Neural cell (in vitro differentiated cells): ENCODE measurements around the gene HOXA3. TPM values are rescaled to one million over a fixed set of nuclear protein-coding genes. Genes with fewer than 3 reads are reported as not detected.

ENCODE experiments used
- H2AFZ ChIP-seq: fragments of 200-600, 300-800 bp; sonication (generic), shearing (Covaris generic); 2 replicates; pipeline ENCODE4 v1.6.0; 2014; ENCODE audit warnings: low read depth, mild to moderate bottlenecking, antibody characterized with exemption, low read length, moderate library complexity
- H3F3A ChIP-seq: fragments of 200-600 bp; shearing (Covaris generic); 2 replicates; pipeline ENCODE4 v1.6.1; 2016; ENCODE audit warnings: mild to moderate bottlenecking, moderate library complexity, mixed read lengths, antibody characterized with exemption, low read length; ENCODE audit not compliant: insufficient read depth, poor library complexity, severe bottlenecking
- H3K27ac ChIP-seq: fragments of 200-600, 300-800 bp; sonication (generic), shearing (Covaris generic); 2 replicates; pipeline ENCODE4 v1.5.1; 2014; ENCODE audit warnings: mild to moderate bottlenecking, low read length, moderate library complexity
- H3K27me3 ChIP-seq: fragments of 300-800, 200-600 bp; sonication (generic), shearing (Covaris generic); 2 replicates; pipeline ENCODE4 v1.6.0; 2014; ENCODE audit warnings: mild to moderate bottlenecking, low read depth, low read length, moderate library complexity; ENCODE audit not compliant: insufficient read depth
- H3K36me3 ChIP-seq: fragments of 300-800, 200-600 bp; sonication (generic), shearing (Covaris generic); 2 replicates; pipeline ENCODE4 v1.5.1; 2014; ENCODE audit warnings: mild to moderate bottlenecking, antibody characterized with exemption, low read length, moderate library complexity; ENCODE audit not compliant: insufficient read depth
- H3K4me2 ChIP-seq: fragments of 300-800, 200-600 bp; sonication (generic), shearing (Covaris generic); 2 replicates; pipeline ENCODE4 v1.6.0; 2014; ENCODE audit warnings: mild to moderate bottlenecking, low read length
- H3K4me3 ChIP-seq: fragments of 300-800, 200-600 bp; sonication (generic), shearing (Covaris generic); 2 replicates; pipeline ENCODE4 v1.5.1; 2014; ENCODE audit warnings: mild to moderate bottlenecking, low read length, moderate library complexity
- H3K79me2 ChIP-seq: fragments of 200-600 bp; shearing (Covaris generic); replicated peaks from 2 replicates; pipeline ENCODE4 v1.6.0; 2014; ENCODE audit warnings: mild to moderate bottlenecking, low read length, moderate library complexity; ENCODE audit not compliant: insufficient read depth
- H3K9ac ChIP-seq: fragments of 300-800, 200-600 bp; sonication (generic), shearing (Covaris generic); 2 replicates; pipeline ENCODE4 v1.6.1; 2016; ENCODE audit warnings: mild to moderate bottlenecking, low read length, mixed read lengths
- H3K9me2 ChIP-seq: fragments of 200-600 bp; shearing (Covaris generic); 2 replicates; pipeline ENCODE4 v1.6.1; 2016; ENCODE audit warnings: mild to moderate bottlenecking, low read length, mixed read lengths; ENCODE audit not compliant: insufficient read depth
- H3K9me3 ChIP-seq: fragments of 200-600, 300-800 bp; sonication (generic), shearing (Covaris generic); 2 replicates; pipeline ENCODE4 v1.6.1; 2016; ENCODE audit warnings: mild to moderate bottlenecking, mixed run types, low read length, moderate library complexity, mixed read lengths
- H4K20me1 ChIP-seq: fragments of 200-600 bp; shearing (Covaris generic); 2 replicates; pipeline ENCODE4 v1.6.1; 2016; ENCODE audit warnings: mild to moderate bottlenecking, mixed run types; ENCODE audit not compliant: insufficient read depth
- EP300 ChIP-seq: fragments of 450-650 bp; conservative IDR thresholded peaks from 2 replicates; pipeline ENCODE4 v1.6.1; 2014; ENCODE audit warnings: antibody characterized with exemption, mild to moderate bottlenecking, moderate library complexity; ENCODE audit not compliant: poor library complexity, severe bottlenecking
- EZH2 ChIP-seq: fragments of 200-600, 300-800 bp; shearing (Covaris generic), sonication (generic); IDR thresholded peaks from 2 replicates; pipeline ENCODE4 v1.6.1; 2014; ENCODE audit warnings: antibody characterized with exemption, low read length, borderline replicate concordance, mild to moderate bottlenecking; ENCODE audit not compliant: insufficient read depth, poor library complexity, severe bottlenecking
- MXI1 ChIP-seq: fragments of 450-650 bp; conservative IDR thresholded peaks from 2 replicates; pipeline ENCODE4 v1.6.1; 2014; ENCODE audit warnings: antibody characterized with exemption, mild to moderate bottlenecking; ENCODE audit not compliant: poor library complexity, severe bottlenecking
- POLR2AphosphoS5 ChIP-seq: IDR thresholded peaks from 2 replicates; pipeline ENCODE4 v1.6.1; 2012
- RAD21 ChIP-seq: fragments of 450-650 bp; conservative IDR thresholded peaks from 2 replicates; pipeline ENCODE4 v1.6.1; 2014; ENCODE audit warnings: antibody characterized with exemption, mild to moderate bottlenecking, moderate library complexity
- SMC3 ChIP-seq: fragments of 450-650 bp; conservative IDR thresholded peaks from 2 replicates; pipeline ENCODE4 v1.6.1; 2014; ENCODE audit warnings: antibody characterized with exemption, mild to moderate bottlenecking, moderate library complexity; ENCODE audit not compliant: poor library complexity
- TAF1 ChIP-seq: IDR thresholded peaks from 2 replicates; pipeline ENCODE4 v1.6.1; 2012; ENCODE audit warnings: low read depth
- polyA plus RNA-seq: library from polyadenylated mRNA; depleted of rRNA; stranded (reverse); fragments of >200 nt; gene quantifications from 2 replicates; pipeline ENCODE4 v1.2.3, GENCODE V29; 2014
- TF ChIP-seq, protein P1 (sequence below): IDR thresholded peaks from 2 replicates; pipeline ENCODE4 v1.6.1; 2012; ENCODE audit warnings: borderline replicate concordance
- TF ChIP-seq, protein P2 (sequence below): fragments of 450-650 bp; IDR thresholded peaks from 2 replicates; pipeline ENCODE4 v1.5.1; 2014; ENCODE audit warnings: antibody characterized with exemption, mild to moderate bottlenecking, moderate library complexity; ENCODE audit not compliant: poor library complexity, severe bottlenecking

Gene HOXA3
- polyA plus RNA-seq, 1 donor from 2014 or later, result not detected

- TF ChIP-seq EZH2 (no peak), SMC3 (no peak), MXI1 (no peak)
- TF ChIP-seq, protein P1, sequence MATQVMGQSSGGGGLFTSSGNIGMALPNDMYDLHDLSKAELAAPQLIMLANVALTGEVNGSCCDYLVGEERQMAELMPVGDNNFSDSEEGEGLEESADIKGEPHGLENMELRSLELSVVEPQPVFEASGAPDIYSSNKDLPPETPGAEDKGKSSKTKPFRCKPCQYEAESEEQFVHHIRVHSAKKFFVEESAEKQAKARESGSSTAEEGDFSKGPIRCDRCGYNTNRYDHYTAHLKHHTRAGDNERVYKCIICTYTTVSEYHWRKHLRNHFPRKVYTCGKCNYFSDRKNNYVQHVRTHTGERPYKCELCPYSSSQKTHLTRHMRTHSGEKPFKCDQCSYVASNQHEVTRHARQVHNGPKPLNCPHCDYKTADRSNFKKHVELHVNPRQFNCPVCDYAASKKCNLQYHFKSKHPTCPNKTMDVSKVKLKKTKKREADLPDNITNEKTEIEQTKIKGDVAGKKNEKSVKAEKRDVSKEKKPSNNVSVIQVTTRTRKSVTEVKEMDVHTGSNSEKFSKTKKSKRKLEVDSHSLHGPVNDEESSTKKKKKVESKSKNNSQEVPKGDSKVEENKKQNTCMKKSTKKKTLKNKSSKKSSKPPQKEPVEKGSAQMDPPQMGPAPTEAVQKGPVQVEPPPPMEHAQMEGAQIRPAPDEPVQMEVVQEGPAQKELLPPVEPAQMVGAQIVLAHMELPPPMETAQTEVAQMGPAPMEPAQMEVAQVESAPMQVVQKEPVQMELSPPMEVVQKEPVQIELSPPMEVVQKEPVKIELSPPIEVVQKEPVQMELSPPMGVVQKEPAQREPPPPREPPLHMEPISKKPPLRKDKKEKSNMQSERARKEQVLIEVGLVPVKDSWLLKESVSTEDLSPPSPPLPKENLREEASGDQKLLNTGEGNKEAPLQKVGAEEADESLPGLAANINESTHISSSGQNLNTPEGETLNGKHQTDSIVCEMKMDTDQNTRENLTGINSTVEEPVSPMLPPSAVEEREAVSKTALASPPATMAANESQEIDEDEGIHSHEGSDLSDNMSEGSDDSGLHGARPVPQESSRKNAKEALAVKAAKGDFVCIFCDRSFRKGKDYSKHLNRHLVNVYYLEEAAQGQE, result no peak
- TF ChIP-seq, protein P2, sequence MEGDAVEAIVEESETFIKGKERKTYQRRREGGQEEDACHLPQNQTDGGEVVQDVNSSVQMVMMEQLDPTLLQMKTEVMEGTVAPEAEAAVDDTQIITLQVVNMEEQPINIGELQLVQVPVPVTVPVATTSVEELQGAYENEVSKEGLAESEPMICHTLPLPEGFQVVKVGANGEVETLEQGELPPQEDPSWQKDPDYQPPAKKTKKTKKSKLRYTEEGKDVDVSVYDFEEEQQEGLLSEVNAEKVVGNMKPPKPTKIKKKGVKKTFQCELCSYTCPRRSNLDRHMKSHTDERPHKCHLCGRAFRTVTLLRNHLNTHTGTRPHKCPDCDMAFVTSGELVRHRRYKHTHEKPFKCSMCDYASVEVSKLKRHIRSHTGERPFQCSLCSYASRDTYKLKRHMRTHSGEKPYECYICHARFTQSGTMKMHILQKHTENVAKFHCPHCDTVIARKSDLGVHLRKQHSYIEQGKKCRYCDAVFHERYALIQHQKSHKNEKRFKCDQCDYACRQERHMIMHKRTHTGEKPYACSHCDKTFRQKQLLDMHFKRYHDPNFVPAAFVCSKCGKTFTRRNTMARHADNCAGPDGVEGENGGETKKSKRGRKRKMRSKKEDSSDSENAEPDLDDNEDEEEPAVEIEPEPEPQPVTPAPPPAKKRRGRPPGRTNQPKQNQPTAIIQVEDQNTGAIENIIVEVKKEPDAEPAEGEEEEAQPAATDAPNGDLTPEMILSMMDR, result no peak
- Histone ChIP-seq H3F3A (no peaks in the 10 kb centered on the region), H3K27me3 (peaks cover 100% of the 10 kb centered on the region), H3K79me2 (no peaks in the 10 kb centered on the region), H3K4me2 (no peak overlapping the region), H3K9me2 (no peaks in the 10 kb centered on the region), H3K9ac (no peak overlapping the region), H3K27ac (no peak overlapping the region), H3K9me3 (no peaks in the 10 kb centered on the region), H2AFZ (no peak overlapping the region), H3K36me3 (no peaks in the 10 kb centered on the region), H3K4me3 (no peak overlapping the region), H4K20me1 (no peaks in the 10 kb centered on the region)
Measured at GRCh38 chr7:27101171-27101956, 51.0 kb downstream of the HOXA3 start.

DNA sequence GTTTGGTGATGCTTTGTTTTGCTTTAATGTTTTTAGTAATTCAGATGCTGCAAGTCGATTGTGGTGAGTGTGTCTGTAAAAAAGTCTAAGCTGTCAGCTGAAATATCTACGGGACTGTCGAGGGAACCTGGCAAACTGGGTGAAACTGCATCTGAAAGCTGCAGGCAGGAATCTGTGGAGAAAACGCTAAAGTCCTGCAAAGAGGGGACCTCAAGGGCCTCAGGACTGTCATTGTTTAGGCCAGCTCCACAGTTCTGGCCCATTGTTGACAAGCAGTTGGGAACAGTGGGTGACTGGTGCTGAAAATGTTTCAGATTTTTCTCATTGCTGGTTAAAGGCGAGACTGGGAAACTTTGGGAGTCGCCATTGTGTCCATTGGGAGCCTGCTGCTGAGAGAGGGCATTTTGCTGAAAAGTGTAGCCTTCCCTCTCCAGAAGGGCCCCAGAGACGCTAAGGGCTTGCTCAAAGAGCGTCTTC lies 51.7 kb downstream of the HOXA3 start:
- Histone ChIP-seq H3K9me2 (no peaks in the 10 kb centered on the region), H4K20me1 (no peaks in the 10 kb centered on the region), H3K27ac (no peak overlapping the region), H3K27me3 (peaks cover 100% of the 10 kb centered on the region), H3K9ac (no peak overlapping the region), H3K36me3 (no peaks in the 10 kb centered on the region), H3K4me2 (no peak overlapping the region), H3K9me3 (no peaks in the 10 kb centered on the region), H3K4me3 (no peak overlapping the region), H2AFZ (no peak overlapping the region), H3F3A (no peaks in the 10 kb centered on the region), H3K79me2 (no peaks in the 10 kb centered on the region)
- TF ChIP-seq TAF1, result no peak
- TF ChIP-seq POLR2AphosphoS5, result no peak
- no peak for TF ChIP-seq MXI1
- TF ChIP-seq SMC3, result no peak
- no peak for TF ChIP-seq EP300
- TF ChIP-seq RAD21, result no peak
- TF ChIP-seq EZH2, result no peak
- TF ChIP-seq, protein P2, result no peak
- TF ChIP-seq, protein P1, result no peak
